ENCODE results near the gene PCSK1N. TPM values are rescaled to one million over a fixed set of nuclear protein-coding genes. Genes with fewer than 3 reads are reported as not detected.

PCSK1N gene
- total and polyA plus RNA-seq, 2 donors (not counting 3 experiments of a cell fraction or from before 2014, with no cell fraction given): 0.44 TPM; not detected in 1

GRCh38 chrX:48818098-48818497, 17.3 kb downstream of the PCSK1N start:
- H2AFZ ChIP-seq (ENCODE audit: low read depth, low read length): no peak overlapping the region
- no peak overlapping the region for H3K9ac ChIP-seq (replicated peaks; ENCODE audit: extremely low read depth, insufficient read depth, low read length)
- no peaks in the 10 kb centered on the region for H3K4me1 ChIP-seq (ENCODE audit: control insufficient read depth, extremely low read depth, insufficient read depth, low read length)
- H4K20me1 ChIP-seq (replicated peaks; ENCODE audit: control insufficient read depth, extremely low read depth, insufficient read depth, low read length): no peaks in the 10 kb centered on the region
- POLR2A ChIA-PET: no interaction called here
- no TSS peak for BruUV-seq (replicated peaks)
- CTCF ChIA-PET: no interaction called here
- intact Hi-C loops (cut with micrococcal nuclease) (no loop called here), dilution Hi-C loops (cut with MboI; ENCODE audit: extremely low pct_ligation_motif_present, low sequenced_read_pairs) (no loop called here)
- FAIRE-seq (no peak), DNase-seq (ENCODE audit: low read depth, low spot score) (no peak)
- no peaks in the 10 kb centered on the region for H3K9me3 ChIP-seq (replicated peaks; ENCODE audit: control insufficient read depth, insufficient read depth, low read length)
- H3K27ac ChIP-seq (ENCODE audit: insufficient read depth, low read depth, low read length): no peak overlapping the region
- no peaks in the 10 kb centered on the region for H3K79me2 ChIP-seq (ENCODE audit: control insufficient read depth, insufficient read depth, low read length)
- H3K36me3 ChIP-seq (ENCODE audit: control insufficient read depth in 2 of 2, extremely low read depth in 1 of 2, insufficient read depth in 2 of 2, low read length in 2 of 2): peaks cover 0 to 2% of the 10 kb centered on the region in 2 experiments
- no peak for TF ChIP-seq MYC (IDR thresholded peaks at IDR 0.05; ENCODE audit: low read depth, low read length)
- no peak for TF ChIP-seq CTCF (IDR thresholded peaks at IDR 0.05; ENCODE audit: extremely low read depth in 1 of 2, insufficient read depth in 1 of 2, low read depth in 1 of 2, low read length in 2 of 2)
- TF ChIP-seq EZH2 (IDR thresholded peaks at IDR 0.05; ENCODE audit: borderline replicate concordance, low read depth, low read length, severe bottlenecking): no peak
- TF ChIP-seq POLR2A (IDR thresholded peaks at IDR 0.05; ENCODE audit: low read depth, low read length): no peak
- no peak for TF ChIP-seq FOS (IDR thresholded peaks at IDR 0.05; ENCODE audit: borderline replicate concordance, insufficient read depth, low read length)
- TF ChIP-seq POLR2AphosphoS5 (IDR thresholded peaks at IDR 0.05; ENCODE audit: insufficient read depth, low read depth, low read length): no peak
- no peak for TF ChIP-seq MAX (IDR thresholded peaks at IDR 0.05; ENCODE audit: insufficient read depth, insufficient read length)
- no peak for TF ChIP-seq GATA2 (IDR thresholded peaks at IDR 0.05; ENCODE audit: insufficient read depth, insufficient read length, low read depth, low read length)
- no peak for TF ChIP-seq JUN (IDR thresholded peaks at IDR 0.05; ENCODE audit: borderline replicate concordance, insufficient read depth, insufficient read length, low read depth)
- H3K4me2 ChIP-seq (ENCODE audit: insufficient read depth, low read length): no peak overlapping the region
- H3K27me3 ChIP-seq (ENCODE audit: control insufficient read depth in 2 of 2, insufficient read depth in 2 of 2, low read length in 2 of 2): no peaks in the 10 kb centered on the region
- no peaks in the 10 kb centered on the region for H3K9me1 ChIP-seq (replicated peaks; ENCODE audit: control insufficient read depth, extremely low read depth, insufficient read depth, low read length)
- no peak overlapping the region for H3K4me3 ChIP-seq (replicated peaks in 1 of 3; ENCODE audit: insufficient read depth in 1 of 3, low read depth in 1 of 3, low read length in 3 of 3)

All from endothelial cell of umbilical vein (primary cell).